22Rv1 (cell line): Measurements from ENCODE around the gene LRIG3.

Experiments
- ZFX ChIP-seq: fragments of 450-650 bp; IDR thresholded peaks from 2 replicates; pipeline ENCODE4 v1.6.1; 2017; ENCODE audit warnings: antibody characterized with exemption, borderline replicate concordance
- TF ChIP-seq, protein P1 (sequence below): fragments of 450-650 bp; IDR thresholded peaks from 2 replicates; pipeline ENCODE4 v1.5.1; 2017; ENCODE audit warnings: mild to moderate bottlenecking

DNA sequence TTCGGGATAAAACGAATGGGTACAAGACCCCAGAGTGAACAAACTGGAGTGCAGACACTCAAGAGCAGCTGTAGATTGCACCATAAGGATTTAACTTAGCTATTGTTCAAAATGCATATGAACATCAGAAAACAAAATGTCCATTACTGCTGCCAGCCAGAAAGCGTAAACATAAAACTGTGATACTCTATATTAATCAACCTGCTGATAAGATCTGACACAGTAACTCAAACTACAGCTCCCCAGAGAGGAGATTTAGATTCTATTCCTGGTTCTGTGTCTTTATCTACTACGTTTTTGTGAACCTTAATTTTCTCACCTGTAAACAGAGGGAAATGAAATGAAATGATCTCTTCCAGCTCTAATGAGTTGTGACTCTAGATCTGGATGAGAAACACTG lies 22.3 kb downstream of the LRIG3 start:
- TF ChIP-seq, protein P1, sequence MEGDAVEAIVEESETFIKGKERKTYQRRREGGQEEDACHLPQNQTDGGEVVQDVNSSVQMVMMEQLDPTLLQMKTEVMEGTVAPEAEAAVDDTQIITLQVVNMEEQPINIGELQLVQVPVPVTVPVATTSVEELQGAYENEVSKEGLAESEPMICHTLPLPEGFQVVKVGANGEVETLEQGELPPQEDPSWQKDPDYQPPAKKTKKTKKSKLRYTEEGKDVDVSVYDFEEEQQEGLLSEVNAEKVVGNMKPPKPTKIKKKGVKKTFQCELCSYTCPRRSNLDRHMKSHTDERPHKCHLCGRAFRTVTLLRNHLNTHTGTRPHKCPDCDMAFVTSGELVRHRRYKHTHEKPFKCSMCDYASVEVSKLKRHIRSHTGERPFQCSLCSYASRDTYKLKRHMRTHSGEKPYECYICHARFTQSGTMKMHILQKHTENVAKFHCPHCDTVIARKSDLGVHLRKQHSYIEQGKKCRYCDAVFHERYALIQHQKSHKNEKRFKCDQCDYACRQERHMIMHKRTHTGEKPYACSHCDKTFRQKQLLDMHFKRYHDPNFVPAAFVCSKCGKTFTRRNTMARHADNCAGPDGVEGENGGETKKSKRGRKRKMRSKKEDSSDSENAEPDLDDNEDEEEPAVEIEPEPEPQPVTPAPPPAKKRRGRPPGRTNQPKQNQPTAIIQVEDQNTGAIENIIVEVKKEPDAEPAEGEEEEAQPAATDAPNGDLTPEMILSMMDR: no peak
- no peak for TF ChIP-seq ZFX
